Body of pancreas (tissue), 4 donors: ENCODE measurements around the gene MNT.

ENCODE experiments used
- POLR2A ChIP-seq, 3 donors: fragments of 450-650 bp; IDR thresholded peaks; one replicate each; pipeline ENCODE4 v1.6.1; 2016; ENCODE audit warnings: antibody characterized with exemption in 3 of 3, mild to moderate bottlenecking in 2 of 3
- TF ChIP-seq, protein P1 (sequence below), 7 experiments: fragments of 450-650 bp in 4 of 7; fragments of 200-600 bp in 3 of 7; sonication (generic) in 3 of 7; IDR thresholded peaks; one replicate each; pipeline ENCODE4 v1.5.1; 2016 to 2019; ENCODE audit warnings: antibody characterized with exemption in 7 of 7

DNA sequence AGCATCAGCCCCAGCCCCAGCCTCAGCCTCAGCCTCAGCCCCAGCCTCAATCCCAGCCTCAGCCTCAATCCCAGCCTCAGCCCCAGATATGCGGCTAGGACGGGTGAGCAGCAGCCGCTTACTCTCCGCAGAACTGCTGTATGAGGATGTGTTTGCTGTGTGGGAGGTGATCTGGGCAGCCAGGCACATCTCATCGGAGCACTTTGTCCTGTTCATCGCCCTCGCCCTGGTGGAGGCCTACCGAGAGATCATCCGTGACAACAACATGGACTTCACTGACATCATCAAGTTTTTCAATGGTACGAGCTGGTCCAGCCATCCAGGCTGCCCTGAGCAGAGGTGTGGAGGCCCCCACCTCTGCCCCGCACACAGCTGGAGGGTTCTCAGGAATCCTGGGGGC, 22.0 kb downstream of the MNT start:
- TF ChIP-seq, protein P1, sequence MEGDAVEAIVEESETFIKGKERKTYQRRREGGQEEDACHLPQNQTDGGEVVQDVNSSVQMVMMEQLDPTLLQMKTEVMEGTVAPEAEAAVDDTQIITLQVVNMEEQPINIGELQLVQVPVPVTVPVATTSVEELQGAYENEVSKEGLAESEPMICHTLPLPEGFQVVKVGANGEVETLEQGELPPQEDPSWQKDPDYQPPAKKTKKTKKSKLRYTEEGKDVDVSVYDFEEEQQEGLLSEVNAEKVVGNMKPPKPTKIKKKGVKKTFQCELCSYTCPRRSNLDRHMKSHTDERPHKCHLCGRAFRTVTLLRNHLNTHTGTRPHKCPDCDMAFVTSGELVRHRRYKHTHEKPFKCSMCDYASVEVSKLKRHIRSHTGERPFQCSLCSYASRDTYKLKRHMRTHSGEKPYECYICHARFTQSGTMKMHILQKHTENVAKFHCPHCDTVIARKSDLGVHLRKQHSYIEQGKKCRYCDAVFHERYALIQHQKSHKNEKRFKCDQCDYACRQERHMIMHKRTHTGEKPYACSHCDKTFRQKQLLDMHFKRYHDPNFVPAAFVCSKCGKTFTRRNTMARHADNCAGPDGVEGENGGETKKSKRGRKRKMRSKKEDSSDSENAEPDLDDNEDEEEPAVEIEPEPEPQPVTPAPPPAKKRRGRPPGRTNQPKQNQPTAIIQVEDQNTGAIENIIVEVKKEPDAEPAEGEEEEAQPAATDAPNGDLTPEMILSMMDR (IDR thresholded peaks at IDR 0.05) = no peak
- TF ChIP-seq POLR2A (IDR thresholded peaks at IDR 0.05) = no peak
